Suppressor macrophage treated with lipopolysaccharide for 1 hour (primary cell): Measurements from ENCODE around the gene CTBP1.

Experiments used
- DNase-seq, 3 donors: peaks; one replicate each; pipeline ENCODE4 v3.0.0-alpha.2; 2020 to 2022

Gene CTBP1

GRCh38 chr4:1222036-1222789 is 26.7 kb downstream of the CTBP1 start:
- DNase-seq: no peak

- DNase-seq: no peak
These were observed 27.6 kb downstream of the CTBP1 start for GRCh38 chr4:1221155-1221870.

GRCh38 chr4:1220566-1220965 is 28.4 kb downstream of the CTBP1 start:
- DNase-seq: no peak

- no peak for DNase-seq
These were observed 29.4 kb downstream of the CTBP1 start for GRCh38 chr4:1219566-1219950.

- DNase-seq: peak; percentile 54 to 65 (median 63)
These were observed 30.0 kb downstream of the CTBP1 start for GRCh38 chr4:1218634-1219565.

- no peak for DNase-seq
These were observed 31.6 kb downstream of the CTBP1 start for GRCh38 chr4:1217366-1217765.

- peak; percentile 38 to 56 (median 42) for DNase-seq
These were observed 32.0 kb downstream of the CTBP1 start for GRCh38 chr4:1216869-1217294.

GRCh38 chr4:1216076-1216614 is 32.8 kb downstream of the CTBP1 start:
- no peak for DNase-seq

- DNase-seq: no peak
These were observed 33.5 kb downstream of the CTBP1 start for GRCh38 chr4:1215141-1216075.

GRCh38 chr4:1214101-1215095 is 34.5 kb downstream of the CTBP1 start:
- DNase-seq: no peak

GRCh38 chr4:1213336-1213995 is 35.5 kb downstream of the CTBP1 start:
- DNase-seq: no peak

- no peak for DNase-seq
These were observed 36.2 kb downstream of the CTBP1 start for GRCh38 chr4:1212546-1213335.

- no peak for DNase-seq
These were observed 36.9 kb downstream of the CTBP1 start for GRCh38 chr4:1211891-1212545.

- DNase-seq: no peak
These were observed 37.6 kb downstream of the CTBP1 start for GRCh38 chr4:1211371-1211770.

GRCh38 chr4:1210971-1211370 is 38.0 kb downstream of the CTBP1 start:
- no peak for DNase-seq

- no peak for DNase-seq
These were observed 38.6 kb downstream of the CTBP1 start for GRCh38 chr4:1210241-1210841.

- no peak for DNase-seq
These were observed 39.1 kb downstream of the CTBP1 start for GRCh38 chr4:1209821-1210220.
